H1 (cell line): ENCODE data around the gene CDC42BPB. TPM values are rescaled to one million over a fixed set of nuclear protein-coding genes. Genes with fewer than 3 reads are reported as not detected.

Experiments
- CTCF ChIA-PET: fragments of 300-600 bp; sonication (Branson Sonifier 250); formaldehyde crosslinking; loops from one replicate; lab custom pipeline; 2021; ENCODE audit not compliant: partially characterized antibody; lab: Charles Lee
- POLR2A ChIA-PET: fragments of 300-600 bp; sonication (Branson Sonifier 250); formaldehyde crosslinking; loops from one replicate; lab custom pipeline; 2021; ENCODE audit warnings: inconsistent platforms; ENCODE audit not compliant: partially characterized antibody; lab: Charles Lee
- DNase-seq, 2 experiments: peaks; one replicate each; pipeline versions ENCODE4 v3.0.0 to v3.0.0-alpha.2; 2010 to 2022; ENCODE audit warnings: low spot score in 2 of 2, low read depth in 1 of 2, mixed read lengths in 1 of 2
- FAIRE-seq: peaks from 2 replicates; lab custom pipeline; 2011; peaks lifted over from hg19 to GRCh38; lab: Jason Lieb, UNC
- H2AFZ ChIP-seq: 2 replicates; pipeline ENCODE4 v1.8.1; 2012; ENCODE audit warnings: low read length, inconsistent platforms
- H2AK5ac ChIP-seq: 2 replicates; pipeline ENCODE4 v1.6.1; 2013; ENCODE audit warnings: low read depth, low read length
- H2BK120ac ChIP-seq: replicated peaks from 2 replicates; pipeline ENCODE3; 2013; ENCODE audit warnings: low read depth, low read length, inconsistent platforms
- H2BK12ac ChIP-seq: 2 replicates; pipeline ENCODE4 v1.6.1; 2013; ENCODE audit warnings: low read depth, low read length
- H2BK15ac ChIP-seq: 2 replicates; pipeline ENCODE4 v1.6.1; 2013; ENCODE audit warnings: low read length
- H2BK20ac ChIP-seq: 2 replicates; pipeline ENCODE4 v1.6.1; 2013; ENCODE audit warnings: low read length
- H2BK5ac ChIP-seq: 2 replicates; pipeline ENCODE4 v1.6.1; 2013; ENCODE audit warnings: low read depth, low read length
- H3K14ac ChIP-seq: 2 replicates; pipeline ENCODE4 v1.6.1; 2013; ENCODE audit warnings: inconsistent platforms; ENCODE audit not compliant: insufficient read length
- H3K18ac ChIP-seq: 2 replicates; pipeline ENCODE4 v1.6.1; 2013; ENCODE audit warnings: low read length; ENCODE audit errors: extremely low read depth
- H3K23ac ChIP-seq: 2 replicates; pipeline ENCODE4 v1.6.1; 2013; ENCODE audit warnings: inconsistent platforms; ENCODE audit not compliant: insufficient read length
- H3K23me2 ChIP-seq: 2 replicates; pipeline ENCODE4 v1.6.1; 2013; ENCODE audit warnings: low read depth, low read length
- H3K27ac ChIP-seq: 2 replicates; pipeline ENCODE4 v1.6.1; 2011; ENCODE audit warnings: low read depth, low read length, inconsistent platforms
- H3K27me3 ChIP-seq, 4 experiments: replicated peaks in 1 of 4; 1 replicate in 1 of 4; 2 replicates in 3 of 4; pipeline versions ENCODE4 v1.6.1 to v1.8.1; 2011 to 2013; ENCODE audit warnings: low read length in 3 of 4, mild to moderate bottlenecking in 3 of 4, inconsistent platforms in 2 of 4, mixed read lengths in 2 of 4, moderate library complexity in 1 of 4; ENCODE audit not compliant: control insufficient read depth in 3 of 4, insufficient read depth in 3 of 4; ENCODE audit errors: extremely low read depth in 1 of 4
- H3K36me3 ChIP-seq, 4 experiments: 2 replicates each; pipeline versions ENCODE4 v1.6.1 to v1.8.1; 2011 to 2013; ENCODE audit warnings: mild to moderate bottlenecking in 4 of 4, low read length in 3 of 4, moderate library complexity in 2 of 4, control low read depth in 1 of 4, inconsistent platforms in 1 of 4; ENCODE audit not compliant: insufficient read depth in 4 of 4, control insufficient read depth in 2 of 4
- H3K4ac ChIP-seq: replicated peaks from 2 replicates; pipeline ENCODE3; 2013; ENCODE audit warnings: low read length, low read depth, mixed read lengths, inconsistent platforms; ENCODE audit not compliant: insufficient read length
- H3K4me1 ChIP-seq, 4 experiments: replicated peaks in 1 of 4; 1 replicate in 1 of 4; 2 replicates in 3 of 4; pipeline versions ENCODE4 v1.6.1 to v1.8.1; 2011 to 2013; ENCODE audit warnings: low read length in 3 of 4, inconsistent platforms in 2 of 4, mixed read lengths in 1 of 4; ENCODE audit not compliant: insufficient read depth in 4 of 4, control insufficient read depth in 3 of 4
- H3K4me2 ChIP-seq, 2 experiments: 2 replicates each; pipeline versions ENCODE4 v1.6.1 to v1.8.1; 2011 to 2013; ENCODE audit warnings: low read depth in 2 of 2, low read length in 2 of 2, control low read depth in 1 of 2, inconsistent platforms in 1 of 2, mild to moderate bottlenecking in 1 of 2; ENCODE audit not compliant: insufficient read depth in 1 of 2
- H3K4me3 ChIP-seq, 4 experiments: fragments of 200-600, 300-600 bp in 1 of 4; sonication (generic), shearing (Covaris generic), sonication (Bioruptor Twin) in 1 of 4; 2 replicates each; pipeline versions ENCODE4 v1.5.1 to v1.8.1; 2011 to 2016; ENCODE audit warnings: low read length in 4 of 4, low read depth in 3 of 4, control low read depth in 2 of 4, inconsistent platforms in 2 of 4, mild to moderate bottlenecking in 2 of 4, mixed read lengths in 1 of 4, moderate library complexity in 1 of 4; ENCODE audit not compliant: insufficient read depth in 2 of 4; ENCODE audit errors: extremely low read depth in 1 of 4
- H3K56ac ChIP-seq: replicated peaks from 2 replicates; pipeline ENCODE3; 2013; ENCODE audit warnings: low read depth, mild to moderate bottlenecking, mixed read lengths, low read length, inconsistent platforms; ENCODE audit not compliant: insufficient read length
- H3K79me1 ChIP-seq: 2 replicates; pipeline ENCODE4 v1.6.1; 2013; ENCODE audit warnings: low read depth, low read length, control low read depth
- H3K79me2 ChIP-seq, 2 experiments: 2 replicates each; pipeline versions ENCODE4 v1.6.1 to v1.8.1; 2012 to 2013; ENCODE audit warnings: low read length in 2 of 2, mild to moderate bottlenecking in 2 of 2, inconsistent platforms in 1 of 2; ENCODE audit not compliant: insufficient read depth in 2 of 2, control insufficient read depth in 1 of 2
- H3K9ac ChIP-seq, 4 experiments: replicated peaks in 1 of 4; 1 replicate in 1 of 4; 2 replicates in 3 of 4; pipeline versions ENCODE4 v1.6.1 to v1.8.1; 2011 to 2013; ENCODE audit warnings: low read depth in 3 of 4, low read length in 3 of 4, control low read depth in 2 of 4, mild to moderate bottlenecking in 2 of 4, moderate library complexity in 2 of 4, inconsistent platforms in 1 of 4; ENCODE audit errors: extremely low read depth in 1 of 4
- H3K9me3 ChIP-seq, 2 experiments: 2 replicates each; pipeline versions ENCODE4 v1.6.1 to v1.8.1; 2012 to 2013; ENCODE audit warnings: mild to moderate bottlenecking in 2 of 2, moderate library complexity in 2 of 2, control low read depth in 1 of 2, inconsistent platforms in 1 of 2, low read depth in 1 of 2, low read length in 1 of 2, mixed read lengths in 1 of 2; ENCODE audit not compliant: insufficient read depth in 2 of 2
- H4K20me1 ChIP-seq, 2 experiments: replicated peaks in 1 of 2; 2 replicates each; pipeline versions ENCODE3 to v1.8.1; 2011 to 2013; ENCODE audit warnings: inconsistent platforms in 2 of 2, low read length in 2 of 2, mild to moderate bottlenecking in 1 of 2; ENCODE audit not compliant: insufficient read depth in 2 of 2, control insufficient read depth in 1 of 2
- H4K5ac ChIP-seq: 2 replicates; pipeline ENCODE4 v1.6.1; 2013; ENCODE audit warnings: low read length, low read depth, mixed read lengths, inconsistent platforms; ENCODE audit not compliant: insufficient read length
- H4K8ac ChIP-seq: 2 replicates; pipeline ENCODE4 v1.8.0; 2013; ENCODE audit warnings: mild to moderate bottlenecking, moderate library complexity, low read length, inconsistent platforms; ENCODE audit not compliant: insufficient read depth; ENCODE audit errors: extremely low read depth
- H4K91ac ChIP-seq: replicated peaks from 2 replicates; pipeline ENCODE3; 2013; ENCODE audit warnings: low read length, mixed read lengths, inconsistent platforms; ENCODE audit not compliant: insufficient read length
- HDAC6 ChIP-seq: IDR thresholded peaks from one replicate; pipeline ENCODE4 v1.7.1; 2012; ENCODE audit warnings: low read depth, mild to moderate bottlenecking, inconsistent platforms, low read length, moderate library complexity
- JUND ChIP-seq: IDR thresholded peaks from 2 replicates; pipeline ENCODE4 v1.6.1; 2011; ENCODE audit warnings: mild to moderate bottlenecking, improper control_type of control experiment, low read length
- KDM1A ChIP-seq: fragments of 200-600, 300-600 bp; sonication (generic); IDR thresholded peaks from 2 replicates; pipeline ENCODE4 v1.7.1; 2016; ENCODE audit warnings: mild to moderate bottlenecking, low read length, borderline replicate concordance
- KDM4A ChIP-seq: IDR thresholded peaks from one replicate; pipeline ENCODE4 v1.7.1; 2012; ENCODE audit warnings: low read depth, mild to moderate bottlenecking, moderate library complexity, low read length, inconsistent platforms; ENCODE audit not compliant: severe bottlenecking
- KDM5A ChIP-seq: fragments of 200-600 bp; IDR thresholded peaks from 2 replicates; pipeline ENCODE4 v1.7.1; 2012; ENCODE audit warnings: mild to moderate bottlenecking, low read length, inconsistent platforms, mixed read lengths
- MAX ChIP-seq: IDR thresholded peaks from 2 replicates; pipeline ENCODE4 v1.6.1; 2012; ENCODE audit warnings: inconsistent platforms
- NRF1 ChIP-seq: IDR thresholded peaks from 2 replicates; pipeline ENCODE4 v1.6.1; 2011; ENCODE audit warnings: mild to moderate bottlenecking, low read depth, low read length, improper control_type of control experiment
- POLR2A ChIP-seq, 2 experiments: IDR thresholded peaks; 1 replicate in 1 of 2; 2 replicates in 1 of 2; pipeline ENCODE4 v1.6.1; 2011; ENCODE audit warnings: low read depth in 2 of 2, low read length in 2 of 2, mild to moderate bottlenecking in 2 of 2; ENCODE audit errors: control extremely low read depth in 1 of 2
- POU5F1 ChIP-seq: IDR thresholded peaks from 2 replicates; pipeline ENCODE4 v1.6.1; 2011; ENCODE audit warnings: low read depth, mild to moderate bottlenecking, low read length, moderate library complexity
- RFX5 ChIP-seq: IDR thresholded peaks from 2 replicates; pipeline ENCODE4 v1.6.1; 2011; ENCODE audit warnings: low read depth, low read length, improper control_type of control experiment, borderline replicate concordance
- SIN3A ChIP-seq, 2 experiments: IDR thresholded peaks in 1 of 2; conservative IDR thresholded peaks in 1 of 2; 2 replicates each; pipeline ENCODE4 v1.6.1; 2011 to 2012; ENCODE audit warnings: low read length in 2 of 2, improper control_type of control experiment in 1 of 2, low read depth in 1 of 2, mild to moderate bottlenecking in 1 of 2
- SP1 ChIP-seq: IDR thresholded peaks from 2 replicates; pipeline ENCODE4 v1.6.1; 2011; ENCODE audit warnings: low read depth, low read length
- TCF12 ChIP-seq: IDR thresholded peaks from 2 replicates; pipeline ENCODE4 v1.6.1; 2011; ENCODE audit warnings: low read depth, mild to moderate bottlenecking, low read length
- WGBS, 2 experiments: shearing (Covaris generic) in 1 of 2; methylation state at CpG; one replicate each; pipeline versions ENCODE4 v1.1.6 to v1.1.7; 2013 to 2015; ENCODE audit warnings: low lambda C conversion rate in 2 of 2, mixed read lengths in 2 of 2, inconsistent platforms in 1 of 2, low coverage in 1 of 2, missing lambda C conversion rate in 1 of 2; ENCODE audit not compliant: insufficient replicate concordance in 2 of 2, insufficient coverage in 1 of 2, insufficient read length in 1 of 2; ENCODE audit errors: extremely low coverage in 1 of 2, missing lambda C conversion rate in 1 of 2; 5-methylcytosine and 5-hydroxymethylcytosine counted together
- polyA plus RNA-seq, 7 experiments: library from polyadenylated mRNA; depleted of rRNA in 3 of 7; stranded (reverse) in 5 of 7; unstranded in 2 of 7; fragments of >200 nt in 5 of 7; fragments of 200-250 nt in 2 of 7; gene quantifications; 1 replicate in 5 of 7; 2 replicates in 1 of 7; 4 replicates in 1 of 7; pipeline versions ENCODE4 v1.2.1 to v1.2.3, GENCODE V29; 2011 to 2013; ENCODE audit warnings: missing spikeins in 2 of 7, mixed read lengths in 2 of 7
- total RNA-seq: library from RNA; stranded (reverse); fragmentation: NEBNext Ultra II Directional; extraction: Animal tissue kit (Norgen Biotek cat#: 25700); gene quantifications from 2 replicates; pipeline ENCODE4 v1.2.1, GENCODE V29; 2021

CDC42BPB gene
- total and polyA plus RNA-seq, 2 of the 8 experiments (the other 6 are each of a cell fraction or from before 2014, with no cell fraction given): 51.2 to 88.2 TPM

- Histone ChIP-seq H2BK12ac (no peak overlapping the region), H4K8ac (no peak overlapping the region), H3K4me2 (no peak overlapping the region), H3K4ac (no peak overlapping the region), H3K4me3 (no peak overlapping the region), H4K5ac (no peak overlapping the region), H2AK5ac (no peak overlapping the region), H3K36me3 (no peaks in the 10 kb centered on the region), H3K18ac (no peak overlapping the region), H3K56ac (no peak overlapping the region), H3K23me2 (peaks cover 23% of the 10 kb centered on the region; the same call in 1 of the 2 replicates), H2AFZ (no peak overlapping the region), H3K4me1 (peaks cover 0 to 3% (median 0%) of the 10 kb centered on the region in 4 experiments; a peak in 2 of 7 replicates), H2BK15ac (no peak overlapping the region), H3K9me3 (no peaks in the 10 kb centered on the region), H2BK5ac (no peak overlapping the region), H2BK20ac (no peak overlapping the region), H4K20me1 (peaks cover 0 to 7% of the 10 kb centered on the region in 2 experiments), H3K14ac (no peak overlapping the region), H3K23ac (no peak overlapping the region), H3K79me2 (no peaks in the 10 kb centered on the region), H3K27ac (no peak overlapping the region), H2BK120ac (no peak overlapping the region), H3K27me3 (peaks cover 3 to 18% (median 15%) of the 10 kb centered on the region in 4 experiments; a peak in 6 of 7 replicates), H4K91ac (no peak overlapping the region), H3K79me1 (no peaks in the 10 kb centered on the region), H3K9ac (no peak overlapping the region)
- ChIA-PET CTCF (interaction anchor here (1.1 to 3.9 kb wide), 2 partner anchors 9 to 210 kb away, joined by 3 to 16 read pairs; no protein-coding TSS in a partner anchor), POLR2A (no interaction called here)
- DNase-seq (no peak), FAIRE-seq (no peak)
- 91 to 100% methylated on average over 1 to 2 of the region's 2 CpGs for WGBS, 2 experiments
- no peak for TF ChIP-seq POU5F1
- TF ChIP-seq SIN3A (conservative IDR thresholded peaks at IDR 0.05 in 1 of 2, IDR thresholded peaks at IDR 0.05 in 1 of 2; ENCODE audit: low read depth in 1 of 2, low read length in 2 of 2): no peak
- TF ChIP-seq MAX: no peak
- TF ChIP-seq POLR2A (IDR thresholded peaks at IDR 0.05; ENCODE audit: control extremely low read depth in 1 of 2, low read depth in 2 of 2, low read length in 2 of 2): no peak
- no peak for TF ChIP-seq KDM4A
- no peak for TF ChIP-seq HDAC6
- TF ChIP-seq RFX5: no peak
- no peak for TF ChIP-seq KDM1A
- TF ChIP-seq NRF1: no peak
- no peak for TF ChIP-seq JUND
- TF ChIP-seq TCF12: no peak
- TF ChIP-seq KDM5A: no peak
- no peak for TF ChIP-seq SP1
Measured at GRCh38 chr14:103081951-103082350, 24.6 kb upstream of the CDC42BPB start.
